GM18507 (cell line): Measurements from ENCODE around the gene USP25.

ENCODE experiments used
- DNase-seq: peaks from one replicate; pipeline ENCODE4 v3.0.0; 2011; ENCODE audit warnings: low read depth; ENCODE audit not compliant: insufficient read length; ENCODE audit errors: extremely low spot score
- FAIRE-seq: peaks from 2 replicates; lab custom pipeline; 2011; peaks lifted over from hg19 to GRCh38; lab: Jason Lieb, UNC

The USP25 gene

GRCh38 chr21:15797577-15798363 lies 68.0 kb downstream of the USP25 start:
- FAIRE-seq = no peak

GRCh38 chr21:15801352-15801863 lies 71.6 kb downstream of the USP25 start:
- DNase-seq (no peak), FAIRE-seq (no peak)

More at GRCh38 chr21:15797577-15798363, 68.0 kb downstream of the USP25 start:
- no peak for DNase-seq

DNA sequence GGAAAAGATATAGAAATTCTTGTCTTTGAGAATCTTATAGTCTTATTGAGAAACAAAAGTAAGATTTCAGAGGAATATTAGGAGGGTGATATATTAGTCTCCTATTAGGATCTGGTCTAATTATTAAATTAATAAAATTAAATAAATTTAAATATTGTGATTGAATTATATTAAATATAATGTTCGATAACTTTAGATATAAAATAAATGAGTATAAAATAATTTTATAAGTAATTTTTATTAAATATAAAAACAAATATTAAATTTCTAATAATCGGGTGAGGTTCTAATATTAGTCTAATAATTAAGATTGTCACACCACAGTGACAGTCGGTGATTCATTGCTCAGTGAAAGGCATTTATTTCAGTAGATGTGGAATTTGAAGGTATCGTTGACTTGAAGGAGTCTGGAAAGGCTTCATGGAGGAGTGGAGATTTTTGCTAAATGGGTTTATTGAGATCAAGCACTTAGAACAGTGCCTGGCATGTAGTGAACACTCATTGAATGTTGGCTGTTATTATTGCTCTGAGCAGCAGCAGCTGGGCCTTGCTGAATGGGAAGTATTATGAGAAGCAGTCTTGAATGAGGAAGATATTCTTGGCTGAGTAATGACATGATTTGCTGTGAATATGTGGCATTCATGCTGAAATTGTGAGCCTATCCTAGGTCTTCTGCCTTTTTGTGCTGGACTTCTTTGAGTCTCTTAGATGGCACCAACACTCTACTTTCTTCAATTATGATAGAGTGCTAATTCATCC lies 74.6 kb downstream of the USP25 start:
- FAIRE-seq (no peak), DNase-seq (no peak)

- FAIRE-seq = no peak
- no peak for DNase-seq
Measured at GRCh38 chr21:15809065-15809464, 79.3 kb downstream of the USP25 start.

GRCh38 chr21:15809818-15810217 lies 80.0 kb downstream of the USP25 start:
- FAIRE-seq (no peak), DNase-seq (no peak)

GRCh38 chr21:15815285-15815684 lies 85.5 kb downstream of the USP25 start:
- no peak for FAIRE-seq
- DNase-seq = no peak

DNA sequence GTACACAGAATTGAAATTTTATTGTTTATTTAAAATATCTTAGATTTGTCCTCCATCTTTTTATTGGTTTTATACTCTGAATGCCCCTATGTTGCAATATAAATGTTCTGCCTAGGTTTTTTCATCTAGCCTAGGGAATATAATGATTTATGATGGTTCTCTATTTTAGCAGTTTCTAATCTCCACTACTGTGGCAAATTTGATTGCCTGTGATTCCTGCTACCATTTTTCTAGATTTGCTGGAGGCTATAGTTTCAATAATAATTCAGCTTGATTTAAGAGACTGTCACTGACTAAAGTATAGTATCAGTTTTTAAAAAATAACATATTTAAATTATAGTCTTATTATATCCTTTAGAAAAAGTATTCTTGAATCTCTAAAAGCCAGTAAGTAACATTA lies 90.5 kb downstream of the USP25 start:
- FAIRE-seq = no peak
- no peak for DNase-seq

- FAIRE-seq = no peak
- DNase-seq = no peak
Measured at GRCh38 chr21:15820852-15821379, 91.1 kb downstream of the USP25 start.

GRCh38 chr21:15823486-15824150 lies 93.8 kb downstream of the USP25 start:
- FAIRE-seq (no peak), DNase-seq (no peak)

DNA sequence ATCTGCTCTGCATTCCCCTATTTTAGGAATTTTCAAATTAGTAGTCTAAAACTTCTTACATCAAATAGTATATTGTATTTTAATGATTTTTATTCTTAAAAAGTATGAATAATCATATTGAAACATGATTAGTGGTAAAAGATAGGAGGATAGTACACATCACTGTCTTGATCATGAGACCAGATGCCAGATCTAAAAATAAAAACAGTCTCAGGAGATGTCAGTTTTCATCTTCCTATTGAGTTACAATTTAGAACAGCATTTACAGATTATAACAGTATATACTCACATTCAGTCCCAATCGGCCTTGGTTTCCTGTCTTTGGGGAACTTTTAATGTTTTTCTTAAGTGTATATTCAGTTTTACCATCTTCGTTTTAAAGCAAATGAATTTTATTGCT lies 95.9 kb downstream of the USP25 start:
- DNase-seq (no peak), FAIRE-seq (no peak)

GRCh38 chr21:15826147-15826780 lies 96.5 kb downstream of the USP25 start:
- FAIRE-seq = peak; percentile 70

DNA sequence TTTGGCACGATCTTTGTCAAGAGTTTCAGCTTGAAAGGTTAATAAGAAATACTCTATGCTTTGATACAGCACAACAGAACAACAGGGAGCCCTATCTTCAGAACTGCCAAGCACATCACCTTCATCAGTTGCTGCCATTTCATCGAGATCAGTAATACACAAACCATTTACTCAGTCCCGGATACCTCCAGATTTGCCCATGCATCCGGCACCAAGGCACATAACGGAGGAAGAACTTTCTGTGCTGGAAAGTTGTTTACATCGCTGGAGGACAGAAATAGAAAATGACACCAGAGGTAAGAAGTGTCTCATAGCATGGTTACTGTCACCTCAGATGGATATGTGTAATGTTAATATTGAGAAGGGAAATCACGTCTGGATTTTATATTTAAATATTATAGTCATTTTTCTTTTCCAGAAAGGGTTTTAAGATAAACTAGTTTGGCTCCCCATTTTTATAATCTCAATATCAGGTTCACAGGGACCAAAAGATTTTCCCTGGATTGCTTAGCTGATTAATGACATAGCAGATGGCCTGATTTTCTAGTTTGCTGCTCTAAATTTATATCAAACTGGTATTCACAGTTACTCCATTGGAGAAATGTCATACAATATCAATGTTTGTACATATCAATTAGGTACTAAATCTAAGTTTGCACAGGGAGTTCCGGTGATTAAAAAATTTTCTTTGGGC lies 97.3 kb downstream of the USP25 start:
- no peak for DNase-seq
- no peak for FAIRE-seq

More at GRCh38 chr21:15826147-15826780, 96.5 kb downstream of the USP25 start:
- peak; percentile 1 for DNase-seq

- DNase-seq (no peak), FAIRE-seq (no peak)
Measured at GRCh38 chr21:15831497-15831896, 101.7 kb downstream of the USP25 start.

DNA sequence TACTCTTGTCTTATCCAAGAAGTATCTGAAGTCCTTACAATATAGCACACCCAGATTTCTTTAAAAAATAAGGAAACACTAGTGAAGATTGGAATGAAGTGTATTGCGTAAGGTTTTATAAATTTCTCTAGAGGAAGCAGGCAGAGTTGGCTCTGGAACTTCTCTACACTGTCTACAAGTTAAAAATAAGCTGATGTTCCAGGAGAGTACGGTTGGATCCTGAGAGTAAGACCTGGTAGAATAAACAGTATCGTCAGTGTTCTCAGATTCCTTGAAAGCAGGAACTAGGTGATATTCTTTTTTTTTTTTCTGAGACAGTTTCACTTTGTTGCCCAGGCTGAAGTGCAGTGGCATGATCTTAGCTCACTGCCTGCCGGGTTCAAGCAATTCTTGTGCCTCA lies 107.9 kb downstream of the USP25 start:
- DNase-seq = no peak

GRCh38 chr21:15839026-15839425 lies 109.2 kb downstream of the USP25 start:
- DNase-seq = no peak
- FAIRE-seq = no peak

More for the DNA sequence above, 107.9 kb downstream of the USP25 start:
- FAIRE-seq = no peak

GRCh38 chr21:15839601-15840000 lies 109.8 kb downstream of the USP25 start:
- DNase-seq (no peak), FAIRE-seq (no peak)

- no peak for DNase-seq
- no peak for FAIRE-seq
Measured at GRCh38 chr21:15840406-15840805, 110.6 kb downstream of the USP25 start.

GRCh38 chr21:15841856-15842564 lies 112.2 kb downstream of the USP25 start:
- DNase-seq (no peak), FAIRE-seq (no peak)
